GM23338 (cell line): Measurements from ENCODE around the gene WWP2. TPM values are rescaled to one million over a fixed set of nuclear protein-coding genes. Genes with fewer than 3 reads are reported as not detected.

Experiments
- ATAC-seq: fragments of 200-7000 bp; cut with Tn5 transposase; 3 replicates; pipeline ENCODE4 v1.9.1; 2020
- DNase-seq: peaks from one replicate; pipeline ENCODE4 v3.0.0-alpha.2; 2015; ENCODE audit warnings: low spot score
- H2AFZ ChIP-seq: fragments of 200-600 bp; sonication (generic); 2 replicates; pipeline ENCODE4 v1.8.0; 2016; ENCODE audit warnings: antibody characterized with exemption, mild to moderate bottlenecking, moderate library complexity
- H3F3A ChIP-seq: fragments of 200-600 bp; sonication (generic); replicated peaks from 2 replicates; pipeline ENCODE4 v1.8.0; 2017; ENCODE audit warnings: antibody characterized with exemption, mixed run types, low read depth
- H3K27ac ChIP-seq: fragments of 200-600 bp; sonication (generic); 2 replicates; pipeline ENCODE4 v1.6.1; 2016; ENCODE audit warnings: low read depth
- H3K27me3 ChIP-seq: fragments of 200-600 bp; sonication (generic); 2 replicates; pipeline ENCODE4 v1.8.0; 2016; ENCODE audit warnings: mild to moderate bottlenecking, mixed run types, moderate library complexity; ENCODE audit not compliant: insufficient read depth
- H3K36me3 ChIP-seq: fragments of 200-600 bp; sonication (generic); 2 replicates; pipeline ENCODE4 v1.8.0; 2016; ENCODE audit warnings: mild to moderate bottlenecking; ENCODE audit not compliant: insufficient read depth
- H3K4me1 ChIP-seq: fragments of 200-600 bp; sonication (generic); 2 replicates; pipeline ENCODE4 v1.8.0; 2016; ENCODE audit warnings: mild to moderate bottlenecking, moderate library complexity; ENCODE audit not compliant: insufficient read depth
- H3K4me2 ChIP-seq: fragments of 200-600 bp; sonication (generic); 2 replicates; pipeline ENCODE4 v1.7.1; 2017; ENCODE audit warnings: mixed run types
- H3K4me3 ChIP-seq: fragments of 200-600 bp; sonication (generic); 2 replicates; pipeline ENCODE4 v1.6.1; 2016; ENCODE audit warnings: mixed run types
- H3K79me2 ChIP-seq: fragments of 200-600 bp; sonication (generic); replicated peaks from 2 replicates; pipeline ENCODE4 v1.8.0; 2017; ENCODE audit warnings: mild to moderate bottlenecking; ENCODE audit not compliant: insufficient read depth
- H3K9me2 ChIP-seq: fragments of 200-600 bp; sonication (generic); 2 replicates; pipeline ENCODE4 v1.8.0; 2017; ENCODE audit not compliant: insufficient read depth
- H4K20me1 ChIP-seq: fragments of 200-600 bp; sonication (generic); replicated peaks from 2 replicates; pipeline ENCODE4 v1.8.0; 2017; ENCODE audit warnings: mild to moderate bottlenecking; ENCODE audit not compliant: insufficient read depth
- H3K27ac Mint-ChIP-seq: 2 replicates; pipeline ENCODE4 v1.8.0; 2020; ENCODE audit warnings: inconsistent platforms, mild to moderate bottlenecking, moderate library complexity, mixed read lengths
- H3K27me3 Mint-ChIP-seq: 3 replicates; pipeline ENCODE4 v1.8.0; 2022; ENCODE audit warnings: low read depth, mild to moderate bottlenecking, moderate library complexity, mixed read lengths, inconsistent platforms; ENCODE audit not compliant: insufficient read depth, poor library complexity
- H3K36me3 Mint-ChIP-seq: 3 replicates; pipeline ENCODE4 v1.8.0; 2021; ENCODE audit warnings: low read depth, mild to moderate bottlenecking, inconsistent platforms, moderate library complexity, mixed read lengths
- H3K4me1 Mint-ChIP-seq: 3 replicates; pipeline ENCODE4 v1.8.0; 2020; ENCODE audit warnings: mild to moderate bottlenecking, inconsistent platforms, mixed read lengths
- H3K4me3 Mint-ChIP-seq: 3 replicates; pipeline ENCODE4 v1.8.0; 2021; ENCODE audit warnings: moderate library complexity, mild to moderate bottlenecking, inconsistent platforms, mixed read lengths
- H3K9me3 Mint-ChIP-seq: 3 replicates; pipeline ENCODE4 v1.8.0; 2020; ENCODE audit warnings: moderate library complexity, mild to moderate bottlenecking, inconsistent platforms, mixed read lengths
- CREB1 ChIP-seq: fragments of 250-450 bp; sonication (Bioruptor Pico); IDR thresholded peaks from 2 replicates; pipeline ENCODE4 v1.5.0; 2020; ENCODE audit warnings: low read depth, mild to moderate bottlenecking, moderate library complexity
- ETS1 ChIP-seq: IDR thresholded peaks from 2 replicates; pipeline ENCODE4 v1.6.1; 2016; ENCODE audit warnings: antibody characterized with exemption
- EZH2 ChIP-seq: fragments of 200-600 bp; sonication (generic); IDR thresholded peaks from one replicate; pipeline ENCODE4 v1.8.0; 2017; ENCODE audit warnings: antibody characterized with exemption, mild to moderate bottlenecking, low read depth; ENCODE audit not compliant: unreplicated experiment
- EZH2phosphoT487 ChIP-seq: fragments of 200-600 bp; sonication (generic); IDR thresholded peaks from one replicate; pipeline ENCODE4 v1.8.1; 2018; ENCODE audit warnings: antibody characterized with exemption; ENCODE audit not compliant: unreplicated experiment
- JUNB ChIP-seq: IDR thresholded peaks from one replicate; pipeline ENCODE4 v1.6.1; 2016; ENCODE audit warnings: antibody characterized with exemption; ENCODE audit not compliant: unreplicated experiment
- NANOG ChIP-seq: IDR thresholded peaks from 2 replicates; pipeline ENCODE4 v1.6.1; 2016; ENCODE audit warnings: antibody characterized with exemption, borderline replicate concordance
- REST ChIP-seq: IDR thresholded peaks from one replicate; pipeline ENCODE4 v1.6.1; 2018; ENCODE audit warnings: antibody characterized with exemption; ENCODE audit not compliant: unreplicated experiment
- STAT1 ChIP-seq: IDR thresholded peaks from one replicate; pipeline ENCODE4 v1.6.1; 2016; ENCODE audit warnings: antibody characterized with exemption; ENCODE audit not compliant: unreplicated experiment
- ZNF114 ChIP-seq: fragments of 250-450 bp; sonication (Bioruptor Pico); IDR thresholded peaks from 2 replicates; pipeline ENCODE4 v1.5.0; 2020; ENCODE audit warnings: mild to moderate bottlenecking, moderate library complexity
- ZNF331 ChIP-seq: fragments of 250-450 bp; sonication (Bioruptor Pico); IDR thresholded peaks from 2 replicates; pipeline ENCODE4 v1.5.0; 2020; ENCODE audit warnings: low read depth, mild to moderate bottlenecking, moderate library complexity
- ZNF462 ChIP-seq: fragments of 250-450 bp; sonication (Bioruptor Pico); IDR thresholded peaks from 2 replicates; pipeline ENCODE4 v1.5.0; 2020; ENCODE audit warnings: mild to moderate bottlenecking, moderate library complexity
- polyA plus RNA-seq: library from polyadenylated mRNA; unstranded; fragments of >200 nt; fragmentation: Nextera tagmentation; extraction: Ambion mirVana; gene quantifications from 2 replicates; pipeline ENCODE4 v1.2.1, GENCODE V29; 2016
- total RNA-seq: library from RNA; depleted of rRNA; stranded (reverse); fragments of >200 nt; shearing (Covaris generic); gene quantifications from 2 replicates; pipeline ENCODE4 v1.2.3, GENCODE V29; 2014

WWP2 gene
- total and polyA plus RNA-seq, 2 experiments from 2014 or later = 12.3 to 35.5 TPM

- TF ChIP-seq ZNF462 = no peak
- TF ChIP-seq JUNB = no peak
- TF ChIP-seq ZNF114 (CRISPR knock-in tag) = no peak
- no peak for TF ChIP-seq EZH2phosphoT487
- no peak for TF ChIP-seq CREB1 (CRISPR knock-in tag)
- TF ChIP-seq NANOG = no peak
- TF ChIP-seq STAT1 = no peak
Measured at GRCh38 chr16:69834807-69835466, 72.8 kb downstream of the WWP2 start (continued).

GRCh38 chr16:69836257-69836656 is 74.1 kb downstream of the WWP2 start:
- Histone ChIP-seq H3F3A (no peaks in the 10 kb centered on the region), H3K9me2 (no peaks in the 10 kb centered on the region), H3K36me3 (no peaks in the 10 kb centered on the region), H3K4me2 (no peak overlapping the region), H3K27ac (no peak overlapping the region), H2AFZ (no peak overlapping the region), H4K20me1 (no peaks in the 10 kb centered on the region; the same call in 1 of the 2 replicates), H3K4me1 (peaks cover 6% of the 10 kb centered on the region; the same call in 1 of the 2 replicates), H3K27me3 (no peaks in the 10 kb centered on the region), H3K4me3 (no peak overlapping the region), H3K79me2 (no peaks in the 10 kb centered on the region)
- peaks cover 5% of the 10 kb centered on the region for H3K27me3 Mint-ChIP-seq
- H3K27ac Mint-ChIP-seq = no peak overlapping the region
- DNase-seq (no peak), ATAC-seq (no peak)
- H3K4me3 Mint-ChIP-seq = no peak overlapping the region
- H3K9me3 Mint-ChIP-seq = no peaks in the 10 kb centered on the region
- no peaks in the 10 kb centered on the region; the same call in 2 of the 3 replicates for H3K36me3 Mint-ChIP-seq
- peaks cover 12% of the 10 kb centered on the region for H3K4me1 Mint-ChIP-seq
- TF ChIP-seq ZNF331 (CRISPR knock-in tag) = no peak
- no peak for TF ChIP-seq EZH2phosphoT487
- TF ChIP-seq EZH2 = no peak
- no peak for TF ChIP-seq REST
- TF ChIP-seq ETS1 = no peak
- TF ChIP-seq STAT1 = no peak
